Gastrocnemius medialis (tissue), 4 donors: Measurements from ENCODE around the gene NEK2.

Experiments
- POLR2A ChIP-seq, 2 donors: fragments of 450-650 bp; IDR thresholded peaks; one replicate each; pipeline ENCODE4 v1.6.1; 2017; ENCODE audit warnings: antibody characterized with exemption in 2 of 2, mild to moderate bottlenecking in 2 of 2, moderate library complexity in 2 of 2
- TF ChIP-seq, protein P1 (sequence below), 5 experiments: fragments of 450-650 bp in 3 of 5; fragments of 200-600 bp in 2 of 5; sonication (generic) in 2 of 5; IDR thresholded peaks in 4 of 5; conservative IDR thresholded peaks in 1 of 5; 1 replicate in 4 of 5; 2 replicates in 1 of 5; pipeline ENCODE4 v1.5.1; 2016 to 2019; ENCODE audit warnings: antibody characterized with exemption in 5 of 5, mild to moderate bottlenecking in 3 of 5, moderate library complexity in 3 of 5

DNA sequence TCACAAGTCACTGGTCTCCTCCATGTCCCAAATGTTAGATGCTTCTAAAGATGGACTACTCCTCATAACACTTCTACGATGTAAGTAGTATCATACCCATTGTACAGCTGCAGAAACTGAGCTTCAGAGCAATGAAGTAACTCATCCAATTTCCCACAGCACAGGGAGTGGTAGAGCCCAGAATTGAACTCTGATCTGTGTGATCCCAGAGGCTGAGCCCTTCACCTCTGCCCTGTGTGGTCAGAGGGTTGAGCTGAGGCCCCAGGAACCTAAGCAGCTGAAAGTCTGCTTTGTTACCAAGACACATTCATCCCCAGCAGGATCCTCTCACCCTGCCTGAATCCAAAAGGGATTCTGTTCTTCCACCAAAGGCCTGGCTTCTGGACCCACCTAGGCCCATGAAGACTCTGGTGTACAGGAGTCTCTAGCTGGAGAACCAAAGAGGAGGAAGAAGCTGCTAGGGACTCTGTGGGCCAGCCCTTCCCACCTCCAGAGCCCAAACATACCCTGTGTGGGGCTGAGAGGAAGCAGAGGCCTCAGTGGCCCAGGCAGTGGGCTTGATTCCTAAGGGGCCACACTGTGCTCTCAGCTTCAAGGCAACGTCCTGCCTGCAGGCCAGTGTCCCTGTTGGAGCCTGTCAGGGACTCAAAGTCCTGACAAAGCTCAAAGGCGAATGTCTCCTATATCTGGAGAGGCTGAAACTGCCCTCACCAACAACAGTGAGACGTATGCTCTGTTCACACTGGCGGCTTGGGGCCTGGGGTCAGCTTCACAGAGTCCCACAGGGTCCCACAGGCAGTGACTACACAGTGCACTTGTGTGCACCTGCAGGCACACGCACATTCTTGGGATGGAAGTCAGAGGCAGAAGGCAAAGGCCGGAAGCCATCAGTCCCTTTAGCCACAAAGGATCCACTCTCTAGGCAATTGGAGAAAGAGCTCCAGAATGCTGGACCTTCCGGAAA, 56.1 kb downstream of the NEK2 start:
- no peak for TF ChIP-seq POLR2A (IDR thresholded peaks at IDR 0.05)
- TF ChIP-seq, protein P1, sequence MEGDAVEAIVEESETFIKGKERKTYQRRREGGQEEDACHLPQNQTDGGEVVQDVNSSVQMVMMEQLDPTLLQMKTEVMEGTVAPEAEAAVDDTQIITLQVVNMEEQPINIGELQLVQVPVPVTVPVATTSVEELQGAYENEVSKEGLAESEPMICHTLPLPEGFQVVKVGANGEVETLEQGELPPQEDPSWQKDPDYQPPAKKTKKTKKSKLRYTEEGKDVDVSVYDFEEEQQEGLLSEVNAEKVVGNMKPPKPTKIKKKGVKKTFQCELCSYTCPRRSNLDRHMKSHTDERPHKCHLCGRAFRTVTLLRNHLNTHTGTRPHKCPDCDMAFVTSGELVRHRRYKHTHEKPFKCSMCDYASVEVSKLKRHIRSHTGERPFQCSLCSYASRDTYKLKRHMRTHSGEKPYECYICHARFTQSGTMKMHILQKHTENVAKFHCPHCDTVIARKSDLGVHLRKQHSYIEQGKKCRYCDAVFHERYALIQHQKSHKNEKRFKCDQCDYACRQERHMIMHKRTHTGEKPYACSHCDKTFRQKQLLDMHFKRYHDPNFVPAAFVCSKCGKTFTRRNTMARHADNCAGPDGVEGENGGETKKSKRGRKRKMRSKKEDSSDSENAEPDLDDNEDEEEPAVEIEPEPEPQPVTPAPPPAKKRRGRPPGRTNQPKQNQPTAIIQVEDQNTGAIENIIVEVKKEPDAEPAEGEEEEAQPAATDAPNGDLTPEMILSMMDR (IDR thresholded peaks at IDR 0.05 in 4 of 5, conservative IDR thresholded peaks at IDR 0.05 in 1 of 5), result no peak
